Spleen (tissue), 11 donors: ENCODE data around the gene PDIA5. TPM values are rescaled to one million over a fixed set of nuclear protein-coding genes. Genes with fewer than 3 reads are reported as not detected.

Experiments
- DNase-seq: peaks from one replicate; pipeline ENCODE4 v3.0.0-alpha.2; 2020
- H3K27ac ChIP-seq, 8 donors: fragments of 200-600 bp; sonication (generic) in 7 of 8; 1 replicate in 4 of 8; 2 replicates in 4 of 8; pipeline versions ENCODE4 v1.5.0 to v1.8.0; 2016 to 2021; ENCODE audit warnings: inconsistent platforms in 4 of 8, mild to moderate bottlenecking in 4 of 8, moderate library complexity in 1 of 8
- H3K27me3 ChIP-seq, 7 donors: fragments of 200-600 bp; sonication (generic) in 6 of 7; replicated peaks in 1 of 7; 1 replicate in 4 of 7; 2 replicates in 3 of 7; pipeline versions ENCODE4 v1.5.0 to v1.8.0; 2016 to 2021; ENCODE audit warnings: inconsistent platforms in 3 of 7, mild to moderate bottlenecking in 1 of 7
- H3K36me3 ChIP-seq, 6 donors: fragments of 200-600 bp; sonication (generic) in 5 of 6; 1 replicate in 4 of 6; 2 replicates in 2 of 6; pipeline versions ENCODE4 v1.5.0 to v1.8.0; 2016 to 2021; ENCODE audit warnings: inconsistent platforms in 2 of 6
- H3K4me1 ChIP-seq, 6 donors: fragments of 200-600 bp; sonication (generic) in 5 of 6; 1 replicate in 3 of 6; 2 replicates in 3 of 6; pipeline versions ENCODE4 v1.5.0 to v1.8.0; 2016 to 2021; ENCODE audit warnings: inconsistent platforms in 3 of 6
- H3K4me3 ChIP-seq, 8 donors: fragments of 200-600 bp; sonication (generic) in 7 of 8; 1 replicate in 4 of 8; 2 replicates in 4 of 8; pipeline versions ENCODE4 v1.5.0 to v1.8.0; 2016 to 2021; ENCODE audit warnings: inconsistent platforms in 4 of 8, mild to moderate bottlenecking in 4 of 8, moderate library complexity in 2 of 8
- H3K9me3 ChIP-seq, 8 donors: fragments of 200-600 bp; sonication (generic) in 7 of 8; 1 replicate in 4 of 8; 2 replicates in 4 of 8; pipeline versions ENCODE4 v1.5.0 to v1.8.0; 2016 to 2021; ENCODE audit warnings: inconsistent platforms in 4 of 8
- CTCF ChIP-seq, 11 experiments: fragments of 200-600 bp in 7 of 11; fragments of 450-650 bp in 4 of 11; sonication (generic) in 4 of 11; IDR thresholded peaks in 8 of 11; conservative IDR thresholded peaks in 3 of 11; 1 replicate in 7 of 11; 2 replicates in 4 of 11; pipeline versions ENCODE4 v1.4.0 to v1.8.0; 2016 to 2021; ENCODE audit warnings: antibody characterized with exemption in 11 of 11, inconsistent platforms in 4 of 11, mild to moderate bottlenecking in 1 of 11
- POLR2A ChIP-seq, 3 donors: fragments of 450-650 bp; IDR thresholded peaks; one replicate each; pipeline ENCODE4 v1.5.1; 2017; ENCODE audit warnings: antibody characterized with exemption in 3 of 3, mild to moderate bottlenecking in 1 of 3
- POLR2AphosphoS5 ChIP-seq, 3 donors: sonication (generic); formaldehyde crosslinking; IDR thresholded peaks; one replicate each; pipeline ENCODE4 v1.5.1; 2017; ENCODE audit warnings: antibody characterized with exemption in 3 of 3
- WGBS, 5 donors: extraction: QIAGEN DNeasy Blood & Tissue Kit in 3 of 5; methylation state at CpG; one replicate each; pipeline versions ENCODE4 v1.1.5 to v1.1.7; 2013 to 2018; 5-methylcytosine and 5-hydroxymethylcytosine counted together
- intact Hi-C: fragments of 100-400 bp; cut with DNase I; formaldehyde crosslinking; loops from one replicate; pipeline ENCODE4 v1.15.0; 2023; ENCODE audit warnings: low total_unique reads
- polyA plus RNA-seq, 3 donors: library from polyadenylated mRNA; stranded (reverse); fragments of 200-250 nt; gene quantifications; one replicate each; pipeline ENCODE4 v1.2.1, GENCODE V29; 2013
- total RNA-seq, 7 donors: library from RNA; depleted of rRNA in 3 of 7; stranded (reverse); fragments of >200 nt in 3 of 7; fragmentation: NEBNext Ultra II Directional in 4 of 7; extraction: Animal tissue kit (Norgen Biotek cat#: 25700) in 4 of 7; gene quantifications; one replicate each; pipeline versions ENCODE4 v1.1.0 to v1.2.1, GENCODE V29; 2016 to 2021
- donor health status: healthy with polysubstance abuse.
- donor health status: DM: no; HTN: no; CAD: no; lungs with moderate emphysema.
- donor health status: DM: no; HTN: no; CAD: no.
- donor health status: Bipolar disorder and iron deficiency.
- donor health status: healthy.
- donor health status: DM: no; HTN: no; CAD: no.
- donor health status: DM: yes; HTN: yes; CAD: no.

The PDIA5 gene
- total and polyA plus RNA-seq, 10 donors: 5.8 to 30.2 (median 19.7) TPM

GRCh38 chr3:123085932-123086627, 19.3 kb downstream of the PDIA5 start:
- Histone ChIP-seq H3K36me3 (peaks cover 0 to 20% (median 0%) of the 10 kb centered on the region in 6 donors), H3K4me1 (peaks cover 14 to 70% (median 55%) of the 10 kb centered on the region in 6 donors), H3K9me3 (no peaks in the 10 kb centered on the region), H3K27ac (no peak overlapping the region), H3K4me3 (no peak overlapping the region), H3K27me3 (no peaks in the 10 kb centered on the region)
- DNase-seq: no peak
- TF ChIP-seq POLR2AphosphoS5 (IDR thresholded peaks at IDR 0.05): no peak
- no peak for TF ChIP-seq CTCF (IDR thresholded peaks at IDR 0.05 in 8 of 11, conservative IDR thresholded peaks at IDR 0.05 in 3 of 11)
- TF ChIP-seq POLR2A (IDR thresholded peaks at IDR 0.05): no peak
- 83 to 89% (median 85%) methylated on average over 5 of the region's 5 CpGs for WGBS, 5 donors
- intact Hi-C loops: no loop called here

- no peak for TF ChIP-seq POLR2A (IDR thresholded peaks at IDR 0.05)
- TF ChIP-seq POLR2AphosphoS5 (IDR thresholded peaks at IDR 0.05): no peak
- TF ChIP-seq CTCF (IDR thresholded peaks at IDR 0.05 in 8 of 11, conservative IDR thresholded peaks at IDR 0.05 in 3 of 11): no peak
- H3K27me3 ChIP-seq: no peaks in the 10 kb centered on the region
- no peaks in the 10 kb centered on the region for H3K9me3 ChIP-seq
- H3K4me3 ChIP-seq: no peak overlapping the region
- no peak overlapping the region for H3K27ac ChIP-seq
- 84 to 93% (median 92%) methylated on average over 2 of the region's 2 CpGs for WGBS, 5 donors
- peaks cover 0 to 43% (median 6%) of the 10 kb centered on the region in 6 donors for H3K36me3 ChIP-seq
- intact Hi-C loops: no loop called here
- H3K4me1 ChIP-seq: peaks cover 14 to 49% (median 35%) of the 10 kb centered on the region in 6 donors
- no peak for DNase-seq
These were observed 21.6 kb downstream of the PDIA5 start for GRCh38 chr3:123088387-123088786.

- Histone ChIP-seq H3K36me3 (peaks cover 0 to 57% (median 14%) of the 10 kb centered on the region in 6 donors), H3K27me3 (no peaks in the 10 kb centered on the region), H3K27ac (peak overlapping the region in 2 of 8 donors; percentile 5 to 27), H3K4me3 (no peak overlapping the region), H3K9me3 (no peaks in the 10 kb centered on the region), H3K4me1 (peaks cover 9 to 36% (median 22%) of the 10 kb centered on the region in 6 donors)
- intact Hi-C loops: no loop called here
- WGBS, 5 donors: 66 to 86% (median 66%) methylated on average over 7 to 12 of the region's 12 CpGs
- peak in 1 of 3 donors; percentile 7 for TF ChIP-seq POLR2AphosphoS5 (IDR thresholded peaks at IDR 0.05)
- TF ChIP-seq POLR2A (IDR thresholded peaks at IDR 0.05): no peak
- TF ChIP-seq CTCF (IDR thresholded peaks at IDR 0.05 in 8 of 11, conservative IDR thresholded peaks at IDR 0.05 in 3 of 11): no peak
- peak; percentile 64 for DNase-seq
These were observed 22.9 kb downstream of the PDIA5 start for GRCh38 chr3:123089611-123090331.
